SK-N-SH (cell line): ENCODE data around the gene TMEM120B. TPM values are rescaled to one million over a fixed set of nuclear protein-coding genes. Genes with fewer than 3 reads are reported as not detected.

Experiments used
- CTCF ChIA-PET: fragments of 300-600, 350-600 bp; formaldehyde crosslinking; extraction: SDS; loops from one replicate; lab custom pipeline; 2021; lab: Yijun Ruan, JAX
- POLR2A ChIA-PET: fragments of 350-600 bp; sonication (Branson Sonifier 250); formaldehyde crosslinking; extraction: SDS; loops from one replicate; lab custom pipeline; 2020; ENCODE audit warnings: antibody characterized with exemption, inconsistent platforms; lab: Yijun Ruan, JAX
- DNase-seq: peaks from one replicate; pipeline ENCODE4 v3.0.0; 2012
- H2AFZ ChIP-seq: fragments of 200-600 bp; sonication (generic); 2 replicates; pipeline ENCODE4 v1.8.1; 2016; ENCODE audit warnings: antibody characterized with exemption, mild to moderate bottlenecking, low read depth
- H3F3A ChIP-seq: fragments of 200-600 bp; sonication (generic); replicated peaks from 2 replicates; pipeline ENCODE3; 2016; ENCODE audit warnings: antibody characterized with exemption, mild to moderate bottlenecking; ENCODE audit not compliant: insufficient read depth
- H3K27ac ChIP-seq, 2 experiments: fragments of 200-500 bp in 1 of 2; fragments of 200-600 bp in 1 of 2; sonication (Bioruptor generic) in 1 of 2; sonication (generic), shearing (Covaris generic) in 1 of 2; 2 replicates each; pipeline versions ENCODE4 v1.5.1 to v1.6.1; 2014 to 2016; ENCODE audit warnings: low read depth in 2 of 2, inconsistent platforms in 1 of 2, low read length in 1 of 2, mild to moderate bottlenecking in 1 of 2, mixed read lengths in 1 of 2
- H3K27me3 ChIP-seq: fragments of 200-600 bp; sonication (generic), shearing (Covaris generic); 2 replicates; pipeline ENCODE4 v1.6.1; 2016; ENCODE audit warnings: mixed run types; ENCODE audit not compliant: insufficient read depth
- H3K36me3 ChIP-seq, 2 experiments: fragments of 200-500 bp in 1 of 2; fragments of 200-600 bp in 1 of 2; sonication (Bioruptor generic) in 1 of 2; sonication (generic) in 1 of 2; replicated peaks in 1 of 2; 2 replicates each; pipeline versions ENCODE3 to v1.5.1; 2014 to 2016; ENCODE audit warnings: low read length in 1 of 2, mild to moderate bottlenecking in 1 of 2; ENCODE audit not compliant: insufficient read depth in 2 of 2, control insufficient read depth in 1 of 2
- H3K4me1 ChIP-seq, 2 experiments: fragments of 200-500 bp in 1 of 2; fragments of 200-600 bp in 1 of 2; sonication (Bioruptor generic) in 1 of 2; sonication (generic), shearing (Covaris generic) in 1 of 2; 2 replicates each; pipeline versions ENCODE4 v1.5.1 to v1.6.1; 2014 to 2016; ENCODE audit warnings: low read depth in 1 of 2, low read length in 1 of 2, mixed run types in 1 of 2; ENCODE audit not compliant: insufficient read depth in 2 of 2, control insufficient read depth in 1 of 2
- H3K4me2 ChIP-seq: fragments of 200-600 bp; sonication (generic), shearing (Covaris generic); 2 replicates; pipeline ENCODE4 v1.6.1; 2017; ENCODE audit warnings: mixed run types
- H3K4me3 ChIP-seq, 2 experiments: fragments of 200-500 bp in 1 of 2; fragments of 200-600 bp in 1 of 2; sonication (Bioruptor generic) in 1 of 2; sonication (generic), shearing (Covaris generic) in 1 of 2; 2 replicates each; pipeline versions ENCODE4 v1.5.1 to v1.8.1; 2014 to 2016; ENCODE audit warnings: low read depth in 2 of 2, inconsistent platforms in 1 of 2, low read length in 1 of 2, mild to moderate bottlenecking in 1 of 2, mixed read lengths in 1 of 2, moderate library complexity in 1 of 2
- H3K79me2 ChIP-seq: fragments of 200-600 bp; sonication (generic); 2 replicates; pipeline ENCODE4 v1.8.1; 2017; ENCODE audit warnings: mild to moderate bottlenecking; ENCODE audit not compliant: insufficient read depth
- H3K9ac ChIP-seq: fragments of 200-600 bp; sonication (generic); 2 replicates; pipeline ENCODE4 v1.6.1; 2017; ENCODE audit warnings: mixed run types
- H3K9me2 ChIP-seq: fragments of 200-600 bp; sonication (generic); 2 replicates; pipeline ENCODE4 v1.6.1; 2017; ENCODE audit warnings: mixed run types
- H3K9me3 ChIP-seq: fragments of 200-600 bp; sonication (generic); 2 replicates; pipeline ENCODE4 v1.6.1; 2017; ENCODE audit warnings: mixed run types, mild to moderate bottlenecking, moderate library complexity
- H4K20me1 ChIP-seq: fragments of 200-600 bp; sonication (generic); 2 replicates; pipeline ENCODE4 v1.6.1; 2017; ENCODE audit warnings: mild to moderate bottlenecking, mixed run types; ENCODE audit not compliant: insufficient read depth
- CTCF ChIP-seq: fragments of 200-600 bp; sonication (generic); IDR thresholded peaks from 2 replicates; pipeline ENCODE4 v1.6.1; 2017; ENCODE audit warnings: antibody characterized with exemption, mild to moderate bottlenecking, moderate library complexity
- FOSL2 ChIP-seq: IDR thresholded peaks from 2 replicates; pipeline ENCODE4 v1.4.0; 2012; ENCODE audit warnings: low read depth, mild to moderate bottlenecking, moderate library complexity, borderline replicate concordance
- MAX ChIP-seq: IDR thresholded peaks from 2 replicates; pipeline ENCODE4 v1.4.0; 2012; ENCODE audit warnings: low read depth
- RAD21 ChIP-seq: IDR thresholded peaks from 2 replicates; pipeline ENCODE4 v1.6.1; 2012; ENCODE audit warnings: mild to moderate bottlenecking, low read length
- RFX5 ChIP-seq: IDR thresholded peaks from 2 replicates; pipeline ENCODE4 v1.6.1; 2012; ENCODE audit warnings: mild to moderate bottlenecking, improper control_type of control experiment, low read length
- RXRA ChIP-seq: IDR thresholded peaks from 2 replicates; pipeline ENCODE4 v1.4.0; 2012; ENCODE audit warnings: low read depth, mild to moderate bottlenecking, borderline replicate concordance
- WGBS: methylation state at CpG from one replicate; pipeline ENCODE4 v1.1.6; 2017; ENCODE audit warnings: low lambda C conversion rate; 5-methylcytosine and 5-hydroxymethylcytosine counted together
- polyA plus RNA-seq, 3 experiments: library from polyadenylated mRNA; depleted of rRNA; stranded (reverse); fragments of >200 nt; gene quantifications; 2 replicates each; pipeline ENCODE4 v1.2.3, GENCODE V29; 2012
- TF ChIP-seq, protein P1 (sequence below): fragments of 150-350 bp; IDR thresholded peaks from 2 replicates; pipeline ENCODE4 v1.6.1; 2016; ENCODE audit warnings: mild to moderate bottlenecking, low read depth, low read length
- TF ChIP-seq, protein P2 (sequence below): fragments of 150-350 bp; IDR thresholded peaks from 2 replicates; pipeline ENCODE4 v1.6.1; 2017; ENCODE audit warnings: antibody characterized with exemption, low read length, low read depth, borderline replicate concordance
- TF ChIP-seq, protein P3 (sequence below): IDR thresholded peaks from 2 replicates; pipeline ENCODE4 v1.6.1; 2012; ENCODE audit warnings: mild to moderate bottlenecking, low read depth, low read length, moderate library complexity

The TMEM120B gene
- polyA plus RNA-seq, 1 of the 3 experiments (the other 2 are of a cell fraction), result 15.4 TPM

GRCh38 chr12:121781998-121782979 lies 69.7 kb downstream of the TMEM120B start:
- TF ChIP-seq, protein P1, sequence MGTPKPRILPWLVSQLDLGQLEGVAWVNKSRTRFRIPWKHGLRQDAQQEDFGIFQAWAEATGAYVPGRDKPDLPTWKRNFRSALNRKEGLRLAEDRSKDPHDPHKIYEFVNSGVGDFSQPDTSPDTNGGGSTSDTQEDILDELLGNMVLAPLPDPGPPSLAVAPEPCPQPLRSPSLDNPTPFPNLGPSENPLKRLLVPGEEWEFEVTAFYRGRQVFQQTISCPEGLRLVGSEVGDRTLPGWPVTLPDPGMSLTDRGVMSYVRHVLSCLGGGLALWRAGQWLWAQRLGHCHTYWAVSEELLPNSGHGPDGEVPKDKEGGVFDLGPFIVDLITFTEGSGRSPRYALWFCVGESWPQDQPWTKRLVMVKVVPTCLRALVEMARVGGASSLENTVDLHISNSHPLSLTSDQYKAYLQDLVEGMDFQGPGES, result no peak
- TF ChIP-seq RXRA, result no peak
- TF ChIP-seq RFX5, result no peak
- no peak for TF ChIP-seq RAD21
- Histone ChIP-seq H3K9ac (no peak overlapping the region), H3K4me3 (no peak overlapping the region), H3K79me2 (no peaks in the 10 kb centered on the region; the same call in 1 of the 2 replicates), H3F3A (peaks cover 28% of the 10 kb centered on the region), H4K20me1 (no peaks in the 10 kb centered on the region; the same call in 1 of the 2 replicates), H3K27me3 (no peaks in the 10 kb centered on the region), H3K4me2 (no peak overlapping the region), H3K27ac (no peak overlapping the region; a peak in 1 of 4 replicates), H2AFZ (no peak overlapping the region), H3K4me1 (peaks cover 0 to 13% of the 10 kb centered on the region in 2 experiments; a peak in 2 of 4 replicates), H3K9me2 (no peaks in the 10 kb centered on the region), H3K9me3 (no peaks in the 10 kb centered on the region), H3K36me3 (peaks cover 0 to 10% of the 10 kb centered on the region in 2 experiments)
- POLR2A ChIA-PET, result interaction anchor here (1.4 kb wide), 1 partner anchor 13 kb away, joined by 4 read pairs; no protein-coding TSS in a partner anchor
- CTCF ChIA-PET, result interaction anchor here (0.6 to 25.7 kb wide), 7 partner anchors 9 to 106 kb away, joined by 3 to 382 read pairs (median 5); partner anchors contain the start of genes PSMD9 and RHOF
- WGBS, result 69% methylated on average over 14 of the region's 14 CpGs
- no peak for DNase-seq

DNA sequence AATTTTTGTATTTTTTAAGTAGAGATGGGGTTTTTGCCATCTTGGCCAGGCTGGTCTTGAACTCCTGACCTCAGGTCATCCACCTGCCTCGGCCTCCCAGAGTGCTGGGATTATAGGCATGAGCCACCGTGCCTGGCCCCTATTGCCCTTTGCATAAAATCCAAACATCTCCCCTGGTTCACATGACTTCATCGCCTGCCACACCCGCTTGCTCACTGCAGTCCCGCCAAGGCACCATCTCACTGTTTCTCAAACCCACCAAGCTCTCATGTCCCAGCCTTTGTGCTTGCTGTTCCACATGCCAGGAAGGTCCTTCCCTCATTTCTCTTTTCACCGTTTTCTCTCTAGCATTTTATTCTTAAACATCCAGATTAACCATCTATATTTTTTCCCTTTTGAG lies 71.2 kb downstream of the TMEM120B start:
- Histone ChIP-seq H2AFZ (no peak overlapping the region), H4K20me1 (no peaks in the 10 kb centered on the region; the same call in 1 of the 2 replicates), H3K27me3 (no peaks in the 10 kb centered on the region), H3K36me3 (peaks cover 0 to 10% of the 10 kb centered on the region in 2 experiments), H3K9me3 (no peaks in the 10 kb centered on the region)
- POLR2A ChIA-PET, result no interaction called here
- no peak for DNase-seq
- TF ChIP-seq, protein P2, sequence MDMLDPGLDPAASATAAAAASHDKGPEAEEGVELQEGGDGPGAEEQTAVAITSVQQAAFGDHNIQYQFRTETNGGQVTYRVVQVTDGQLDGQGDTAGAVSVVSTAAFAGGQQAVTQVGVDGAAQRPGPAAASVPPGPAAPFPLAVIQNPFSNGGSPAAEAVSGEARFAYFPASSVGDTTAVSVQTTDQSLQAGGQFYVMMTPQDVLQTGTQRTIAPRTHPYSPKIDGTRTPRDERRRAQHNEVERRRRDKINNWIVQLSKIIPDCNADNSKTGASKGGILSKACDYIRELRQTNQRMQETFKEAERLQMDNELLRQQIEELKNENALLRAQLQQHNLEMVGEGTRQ, result no peak
- TF ChIP-seq, protein P1, result no peak
- TF ChIP-seq, protein P3, sequence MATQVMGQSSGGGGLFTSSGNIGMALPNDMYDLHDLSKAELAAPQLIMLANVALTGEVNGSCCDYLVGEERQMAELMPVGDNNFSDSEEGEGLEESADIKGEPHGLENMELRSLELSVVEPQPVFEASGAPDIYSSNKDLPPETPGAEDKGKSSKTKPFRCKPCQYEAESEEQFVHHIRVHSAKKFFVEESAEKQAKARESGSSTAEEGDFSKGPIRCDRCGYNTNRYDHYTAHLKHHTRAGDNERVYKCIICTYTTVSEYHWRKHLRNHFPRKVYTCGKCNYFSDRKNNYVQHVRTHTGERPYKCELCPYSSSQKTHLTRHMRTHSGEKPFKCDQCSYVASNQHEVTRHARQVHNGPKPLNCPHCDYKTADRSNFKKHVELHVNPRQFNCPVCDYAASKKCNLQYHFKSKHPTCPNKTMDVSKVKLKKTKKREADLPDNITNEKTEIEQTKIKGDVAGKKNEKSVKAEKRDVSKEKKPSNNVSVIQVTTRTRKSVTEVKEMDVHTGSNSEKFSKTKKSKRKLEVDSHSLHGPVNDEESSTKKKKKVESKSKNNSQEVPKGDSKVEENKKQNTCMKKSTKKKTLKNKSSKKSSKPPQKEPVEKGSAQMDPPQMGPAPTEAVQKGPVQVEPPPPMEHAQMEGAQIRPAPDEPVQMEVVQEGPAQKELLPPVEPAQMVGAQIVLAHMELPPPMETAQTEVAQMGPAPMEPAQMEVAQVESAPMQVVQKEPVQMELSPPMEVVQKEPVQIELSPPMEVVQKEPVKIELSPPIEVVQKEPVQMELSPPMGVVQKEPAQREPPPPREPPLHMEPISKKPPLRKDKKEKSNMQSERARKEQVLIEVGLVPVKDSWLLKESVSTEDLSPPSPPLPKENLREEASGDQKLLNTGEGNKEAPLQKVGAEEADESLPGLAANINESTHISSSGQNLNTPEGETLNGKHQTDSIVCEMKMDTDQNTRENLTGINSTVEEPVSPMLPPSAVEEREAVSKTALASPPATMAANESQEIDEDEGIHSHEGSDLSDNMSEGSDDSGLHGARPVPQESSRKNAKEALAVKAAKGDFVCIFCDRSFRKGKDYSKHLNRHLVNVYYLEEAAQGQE, result no peak
- TF ChIP-seq FOSL2, result no peak
- no peak for TF ChIP-seq MAX
- TF ChIP-seq CTCF, result no peak
- TF ChIP-seq, all 33 proteins: peak for 0
- Histone ChIP-seq H3F3A (peaks cover 28% of the 10 kb centered on the region), H3K79me2 (no peaks in the 10 kb centered on the region; the same call in 1 of the 2 replicates), H3K27ac (peak overlapping the region in 1 of 2 experiments; percentile 53; a peak in 2 of 4 replicates), H3K4me2 (0 out of 2 replicates have a peak overlapping the region, but pooled peaks have one; percentile 11), H3K4me1 (peaks cover 0 to 13% of the 10 kb centered on the region in 2 experiments; a peak in 2 of 4 replicates), H3K9me2 (no peaks in the 10 kb centered on the region), H3K9ac (no peak overlapping the region), H3K4me3 (no peak overlapping the region)
- CTCF ChIA-PET, result interaction anchor here (1.3 to 25.7 kb wide), 4 partner anchors 9 to 28 kb away, joined by 4 to 382 read pairs (median 11); partner anchors contain the start of gene RHOF
- WGBS, result 77% methylated on average over 6 of the region's 6 CpGs
